Endothelial cell of umbilical vein (primary cell): ENCODE measurements around the gene KRTAP27-1.

Experiments
- CTCF ChIP-seq, 2 donors: IDR thresholded peaks; 1 replicate in 1 of 2; 2 replicates in 1 of 2; pipeline ENCODE4 v1.5.1; 2011; ENCODE audit warnings: low read length in 2 of 2, mild to moderate bottlenecking in 2 of 2, moderate library complexity in 2 of 2, control low read depth in 1 of 2, inconsistent platforms in 1 of 2, low read depth in 1 of 2; ENCODE audit not compliant: insufficient read depth in 1 of 2; ENCODE audit errors: extremely low read depth in 1 of 2
- EZH2 ChIP-seq: IDR thresholded peaks from 2 replicates; pipeline ENCODE4 v1.6.1; 2012; ENCODE audit warnings: borderline replicate concordance, low read depth, mild to moderate bottlenecking, moderate library complexity, low read length, inconsistent platforms; ENCODE audit not compliant: severe bottlenecking
- FOS ChIP-seq: IDR thresholded peaks from 2 replicates; pipeline ENCODE4 v1.6.1; 2011; ENCODE audit warnings: mild to moderate bottlenecking, low read length, moderate library complexity, borderline replicate concordance; ENCODE audit not compliant: insufficient read depth
- GATA2 ChIP-seq: IDR thresholded peaks from 2 replicates; pipeline ENCODE4 v1.7.0; 2011; ENCODE audit warnings: low read depth, mild to moderate bottlenecking, moderate library complexity, mixed read lengths, low read length; ENCODE audit not compliant: insufficient read length, insufficient read depth
- JUN ChIP-seq: IDR thresholded peaks from 2 replicates; pipeline ENCODE4 v1.6.1; 2011; ENCODE audit warnings: borderline replicate concordance, low read depth; ENCODE audit not compliant: insufficient read length, insufficient read depth
- MAX ChIP-seq: IDR thresholded peaks from 2 replicates; pipeline ENCODE4 v1.6.1; 2011; ENCODE audit not compliant: insufficient read depth, insufficient read length
- POLR2A ChIP-seq: IDR thresholded peaks from 2 replicates; pipeline ENCODE4 v1.6.1; 2012; ENCODE audit warnings: low read depth, mild to moderate bottlenecking, control low read depth, low read length
- POLR2AphosphoS5 ChIP-seq: IDR thresholded peaks from 2 replicates; pipeline ENCODE4 v1.6.1; 2012; ENCODE audit warnings: low read depth, mild to moderate bottlenecking, control low read depth, low read length, moderate library complexity; ENCODE audit not compliant: insufficient read depth

GRCh38 chr21:30333736-30334135 is 3.8 kb downstream of the KRTAP27-1 start:
- no peak for TF ChIP-seq CTCF (IDR thresholded peaks at IDR 0.05; ENCODE audit: extremely low read depth in 1 of 2, insufficient read depth in 1 of 2, low read depth in 1 of 2, low read length in 2 of 2)
- TF ChIP-seq POLR2A: no peak
- no peak for TF ChIP-seq JUN
- TF ChIP-seq MAX: no peak
- TF ChIP-seq EZH2: no peak
- no peak for TF ChIP-seq FOS
- no peak for TF ChIP-seq POLR2AphosphoS5
- no peak for TF ChIP-seq GATA2
